ENCODE results near the gene CNBD2. TPM values are rescaled to one million over a fixed set of nuclear protein-coding genes. Genes with fewer than 3 reads are reported as not detected.

The CNBD2 gene
- total RNA-seq, 1 donor from 2014 or later: 3.0 TPM

DNA sequence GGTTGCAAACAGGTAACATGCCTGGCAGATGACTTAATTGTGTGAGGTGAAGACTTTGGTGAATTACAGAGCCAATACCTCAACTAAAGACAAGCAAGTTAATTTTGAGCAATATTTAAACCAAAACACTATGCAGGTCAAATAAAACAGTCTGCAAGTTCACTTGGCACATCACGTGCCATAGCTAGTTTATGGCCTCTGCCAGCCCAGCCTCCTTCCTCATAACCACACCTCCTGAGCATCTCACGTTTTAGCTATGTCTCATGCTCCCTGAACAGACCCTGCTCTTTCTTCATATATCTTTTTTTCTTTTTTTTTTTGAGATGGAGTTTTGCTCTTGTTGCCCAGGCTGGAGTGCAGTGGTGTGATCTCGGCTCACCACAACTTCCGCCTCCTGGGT is 4.5 kb upstream of the CNBD2 start:
- no peaks in the 10 kb centered on the region for H4K20me1 ChIP-seq (ENCODE audit: insufficient read depth, low read length)
- Mint-ChIP-seq H3K4me3 (ENCODE audit: unreplicated experiment) (no peak overlapping the region), H3K9me3 (ENCODE audit: unreplicated experiment) (peaks cover 2% of the 10 kb centered on the region), H3K27ac (ENCODE audit: unreplicated experiment) (no peak overlapping the region), H3K4me1 (ENCODE audit: low read depth, unreplicated experiment) (peaks cover 1% of the 10 kb centered on the region), H3K27me3 (ENCODE audit: low read depth, unreplicated experiment) (peaks cover 12% of the 10 kb centered on the region), H3K36me3 (ENCODE audit: low read depth, unreplicated experiment) (peaks cover 2% of the 10 kb centered on the region)
- TF ChIP-seq, protein P1, sequence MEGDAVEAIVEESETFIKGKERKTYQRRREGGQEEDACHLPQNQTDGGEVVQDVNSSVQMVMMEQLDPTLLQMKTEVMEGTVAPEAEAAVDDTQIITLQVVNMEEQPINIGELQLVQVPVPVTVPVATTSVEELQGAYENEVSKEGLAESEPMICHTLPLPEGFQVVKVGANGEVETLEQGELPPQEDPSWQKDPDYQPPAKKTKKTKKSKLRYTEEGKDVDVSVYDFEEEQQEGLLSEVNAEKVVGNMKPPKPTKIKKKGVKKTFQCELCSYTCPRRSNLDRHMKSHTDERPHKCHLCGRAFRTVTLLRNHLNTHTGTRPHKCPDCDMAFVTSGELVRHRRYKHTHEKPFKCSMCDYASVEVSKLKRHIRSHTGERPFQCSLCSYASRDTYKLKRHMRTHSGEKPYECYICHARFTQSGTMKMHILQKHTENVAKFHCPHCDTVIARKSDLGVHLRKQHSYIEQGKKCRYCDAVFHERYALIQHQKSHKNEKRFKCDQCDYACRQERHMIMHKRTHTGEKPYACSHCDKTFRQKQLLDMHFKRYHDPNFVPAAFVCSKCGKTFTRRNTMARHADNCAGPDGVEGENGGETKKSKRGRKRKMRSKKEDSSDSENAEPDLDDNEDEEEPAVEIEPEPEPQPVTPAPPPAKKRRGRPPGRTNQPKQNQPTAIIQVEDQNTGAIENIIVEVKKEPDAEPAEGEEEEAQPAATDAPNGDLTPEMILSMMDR (IDR thresholded peaks at IDR 0.05; ENCODE audit: insufficient read depth, low read depth, low read length): no peak
- no peak for TF ChIP-seq EZH2 (IDR thresholded peaks at IDR 0.05; ENCODE audit: insufficient read depth, low read length)
- peaks cover 6% of the 10 kb centered on the region for H3K27me3 ChIP-seq (ENCODE audit: insufficient read depth, low read length)
- no peaks in the 10 kb centered on the region for H3K36me3 ChIP-seq (ENCODE audit: insufficient read depth, low read length)
- H3K9ac ChIP-seq (ENCODE audit: low read length): no peak overlapping the region
- H3K79me2 ChIP-seq (ENCODE audit: insufficient read depth, low read length): no peaks in the 10 kb centered on the region
- H3K4me2 ChIP-seq (ENCODE audit: low read length): no peak overlapping the region
- no peak for DNase-seq (ENCODE audit: low read depth)
- no peaks in the 10 kb centered on the region for H3K4me1 ChIP-seq (ENCODE audit: insufficient read depth, low read length)
- H3K9me3 ChIP-seq (ENCODE audit: insufficient read depth, low read depth, low read length): no peaks in the 10 kb centered on the region
- H3K27ac ChIP-seq (ENCODE audit: low read depth, low read length): no peak overlapping the region
- H2AFZ ChIP-seq (ENCODE audit: low read depth, low read length): no peak overlapping the region
- no peak overlapping the region for H3K4me3 ChIP-seq (ENCODE audit: insufficient read depth, low read depth, low read length)
- FAIRE-seq: no peak

DNA sequence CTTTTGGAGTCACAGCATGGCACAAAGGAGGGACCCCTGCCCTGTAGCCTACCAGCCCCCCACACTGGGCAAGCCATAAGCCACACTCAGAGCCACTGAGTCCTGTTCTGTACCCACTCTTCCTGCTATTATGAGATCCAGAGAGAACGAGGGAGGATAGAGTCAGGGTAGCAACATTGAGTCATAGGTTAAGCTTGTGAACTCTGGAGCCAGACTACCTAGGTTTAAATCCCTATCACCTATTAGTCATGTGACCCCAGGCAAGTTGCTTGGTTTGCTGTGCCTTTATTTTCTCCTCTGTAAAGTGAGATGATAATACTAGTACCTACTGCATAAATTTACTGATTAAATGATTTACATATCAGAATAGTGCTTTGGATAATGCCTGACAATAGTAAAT is 540 bp downstream of the CNBD2 start:
- TF ChIP-seq, protein P1 (IDR thresholded peaks at IDR 0.05; ENCODE audit: insufficient read depth, low read depth, low read length): no peak
- TF ChIP-seq EZH2 (IDR thresholded peaks at IDR 0.05; ENCODE audit: insufficient read depth, low read length): no peak
- Histone ChIP-seq H3K4me2 (ENCODE audit: low read length) (no peak overlapping the region), H2AFZ (ENCODE audit: low read depth, low read length) (no peak overlapping the region), H3K9me3 (ENCODE audit: insufficient read depth, low read depth, low read length) (no peaks in the 10 kb centered on the region), H3K79me2 (ENCODE audit: insufficient read depth, low read length) (no peaks in the 10 kb centered on the region), H3K4me1 (ENCODE audit: insufficient read depth, low read length) (no peaks in the 10 kb centered on the region), H3K9ac (ENCODE audit: low read length) (no peak overlapping the region), H4K20me1 (ENCODE audit: insufficient read depth, low read length) (no peaks in the 10 kb centered on the region), H3K27ac (ENCODE audit: low read depth, low read length) (no peak overlapping the region), H3K27me3 (ENCODE audit: insufficient read depth, low read length) (peaks cover 6% of the 10 kb centered on the region), H3K36me3 (ENCODE audit: insufficient read depth, low read length) (no peaks in the 10 kb centered on the region), H3K4me3 (ENCODE audit: insufficient read depth, low read depth, low read length) (no peak overlapping the region)
- peaks cover 4% of the 10 kb centered on the region for H3K36me3 Mint-ChIP-seq (ENCODE audit: low read depth, unreplicated experiment)
- no peak for FAIRE-seq
- H3K9me3 Mint-ChIP-seq (ENCODE audit: unreplicated experiment): peaks cover 7% of the 10 kb centered on the region
- peaks cover 4% of the 10 kb centered on the region for H3K27me3 Mint-ChIP-seq (ENCODE audit: low read depth, unreplicated experiment)
- H3K27ac Mint-ChIP-seq (ENCODE audit: unreplicated experiment): no peak overlapping the region
- H3K4me1 Mint-ChIP-seq (ENCODE audit: low read depth, unreplicated experiment): peaks cover 2% of the 10 kb centered on the region
- H3K4me3 Mint-ChIP-seq (ENCODE audit: unreplicated experiment): no peak overlapping the region
- DNase-seq (ENCODE audit: low read depth): no peak

DNA sequence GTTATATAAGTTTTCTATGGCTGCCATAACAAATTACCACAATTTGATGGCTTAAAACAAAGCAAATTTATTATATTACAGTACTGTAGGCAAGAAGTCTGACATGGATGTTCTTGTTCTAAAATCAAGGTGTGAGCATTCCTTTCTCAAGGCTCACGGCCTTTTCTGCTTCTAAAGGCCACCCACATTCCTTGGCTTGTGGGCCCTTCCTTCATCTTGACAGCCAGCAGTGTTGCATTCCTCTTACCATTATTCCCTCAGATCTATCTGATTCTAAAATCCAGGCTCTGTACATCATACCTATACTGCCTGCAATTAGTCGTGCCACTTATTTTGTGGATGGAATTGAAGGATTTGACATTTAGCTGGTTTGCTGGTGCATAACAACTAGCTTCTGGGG is 3.6 kb downstream of the CNBD2 start:
- FAIRE-seq (no peak), DNase-seq (ENCODE audit: low read depth) (no peak)
- Mint-ChIP-seq H3K36me3 (ENCODE audit: low read depth, unreplicated experiment) (peaks cover 4% of the 10 kb centered on the region), H3K4me3 (ENCODE audit: unreplicated experiment) (no peak overlapping the region), H3K27ac (ENCODE audit: unreplicated experiment) (no peak overlapping the region), H3K27me3 (ENCODE audit: low read depth, unreplicated experiment) (peaks cover 2% of the 10 kb centered on the region), H3K9me3 (ENCODE audit: unreplicated experiment) (peaks cover 7% of the 10 kb centered on the region), H3K4me1 (ENCODE audit: low read depth, unreplicated experiment) (peaks cover 2% of the 10 kb centered on the region)
- Histone ChIP-seq H3K4me1 (ENCODE audit: insufficient read depth, low read length) (no peaks in the 10 kb centered on the region), H2AFZ (ENCODE audit: low read depth, low read length) (no peak overlapping the region), H3K27me3 (ENCODE audit: insufficient read depth, low read length) (peaks cover 6% of the 10 kb centered on the region), H3K36me3 (ENCODE audit: insufficient read depth, low read length) (no peaks in the 10 kb centered on the region), H3K4me3 (ENCODE audit: insufficient read depth, low read depth, low read length) (no peak overlapping the region), H3K27ac (ENCODE audit: low read depth, low read length) (no peak overlapping the region), H3K4me2 (ENCODE audit: low read length) (no peak overlapping the region), H3K79me2 (ENCODE audit: insufficient read depth, low read length) (no peaks in the 10 kb centered on the region), H3K9me3 (ENCODE audit: insufficient read depth, low read depth, low read length) (no peaks in the 10 kb centered on the region), H4K20me1 (ENCODE audit: insufficient read depth, low read length) (no peaks in the 10 kb centered on the region), H3K9ac (ENCODE audit: low read length) (no peak overlapping the region)
- TF ChIP-seq, protein P1 (IDR thresholded peaks at IDR 0.05; ENCODE audit: insufficient read depth, low read depth, low read length): no peak
- no peak for TF ChIP-seq EZH2 (IDR thresholded peaks at IDR 0.05; ENCODE audit: insufficient read depth, low read length)
